K562 (cell line): ENCODE measurements around the gene YPEL5. TPM values are rescaled to one million over a fixed set of nuclear protein-coding genes. Genes with fewer than 3 reads are reported as not detected.

Experiments
- ATAC-seq: fragments of 200-7000 bp; cut with Tn5 transposase; 3 replicates; pipeline ENCODE4 v1.9.1; 2020; ENCODE audit warnings: moderate library complexity
- BruUV-seq: library from RNA; stranded (reverse); fragments of 400-500 nt; replicated peaks from 2 replicates; lab custom pipeline; 2021; lab: Mats Ljungman, UMichigan
- CTCF ChIA-PET: fragments of 300-600 bp; formaldehyde crosslinking; extraction: SDS; loops from one replicate; lab custom pipeline; 2021; ENCODE audit warnings: low intra/inter-chr PET ratio; lab: Yijun Ruan, JAX
- POLR2A ChIA-PET: fragments of 300-600, 350-650 bp; sonication (Branson Sonifier 250); formaldehyde crosslinking; extraction: SDS; loops from one replicate; lab custom pipeline; 2021; ENCODE audit warnings: antibody characterized with exemption, inconsistent platforms; lab: Yijun Ruan, JAX
- DNase-seq, 4 experiments: peaks; one replicate each; pipeline versions ENCODE4 v3.0.0 to v3.0.0-alpha.2; 2011 to 2018; ENCODE audit warnings: low spot score in 3 of 4, mixed read lengths in 3 of 4; ENCODE audit errors: extremely low read depth in 1 of 4
- FAIRE-seq: peaks from 2 replicates; lab custom pipeline; 2011; peaks lifted over from hg19 to GRCh38; lab: Jason Lieb, UNC
- H2AFZ ChIP-seq: 2 replicates; pipeline ENCODE4 v1.6.0; 2011; ENCODE audit warnings: low read depth, low read length, control low read depth, inconsistent platforms
- H3K27ac ChIP-seq: fragments of 200-600 bp; 3 replicates; pipeline ENCODE4 v1.8.0; 2011; ENCODE audit warnings: low read depth, mild to moderate bottlenecking, control low read depth, inconsistent platforms, low read length, moderate library complexity, mixed read lengths; ENCODE audit errors: extremely low read depth
- H3K27me3 ChIP-seq, 2 experiments: fragments of 300-600 bp in 1 of 2; 2 replicates in 1 of 2; 3 replicates in 1 of 2; pipeline versions ENCODE4 v1.6.0 to v1.8.0; 2011; ENCODE audit warnings: inconsistent platforms in 2 of 2, low read length in 2 of 2, mild to moderate bottlenecking in 1 of 2, mixed read lengths in 1 of 2, moderate library complexity in 1 of 2; ENCODE audit not compliant: control insufficient read depth in 2 of 2, insufficient read depth in 2 of 2
- H3K36me3 ChIP-seq: fragments of 300-600 bp; 3 replicates; pipeline ENCODE4 v1.8.0; 2011; ENCODE audit warnings: mild to moderate bottlenecking, low read length, inconsistent platforms; ENCODE audit not compliant: control insufficient read depth, insufficient read depth
- H3K4me1 ChIP-seq, 2 experiments: fragments of 200-600 bp in 1 of 2; replicated peaks in 1 of 2; 2 replicates in 1 of 2; 3 replicates in 1 of 2; pipeline versions ENCODE4 v1.5.1 to v1.8.0; 2011; ENCODE audit warnings: inconsistent platforms in 2 of 2, low read length in 2 of 2, mild to moderate bottlenecking in 1 of 2, mixed read lengths in 1 of 2, moderate library complexity in 1 of 2; ENCODE audit not compliant: control insufficient read depth in 2 of 2, insufficient read depth in 2 of 2
- H3K4me2 ChIP-seq: 2 replicates; pipeline ENCODE4 v1.6.1; 2011; ENCODE audit warnings: low read length, control low read depth, inconsistent platforms, mixed read lengths; ENCODE audit not compliant: insufficient read depth
- H3K4me3 ChIP-seq: fragments of 200-600 bp; sonication (generic), shearing (Covaris generic); 2 replicates; pipeline ENCODE4 v1.5.1; 2016; ENCODE audit warnings: control low read depth, inconsistent platforms
- H3K79me2 ChIP-seq: fragments of 200-600 bp; 3 replicates; pipeline ENCODE4 v1.8.0; 2011; ENCODE audit warnings: low read length, inconsistent platforms; ENCODE audit not compliant: control insufficient read depth, insufficient read depth
- H3K9ac ChIP-seq, 2 experiments: 2 replicates each; pipeline versions ENCODE4 v1.6.0 to v1.6.1; 2011; ENCODE audit warnings: low read depth in 2 of 2, low read length in 2 of 2, control low read depth in 1 of 2, inconsistent platforms in 1 of 2, mild to moderate bottlenecking in 1 of 2, mixed read lengths in 1 of 2; ENCODE audit not compliant: insufficient read depth in 1 of 2
- H3K9me1 ChIP-seq: one replicate; pipeline ENCODE4 v1.6.0; 2011; ENCODE audit warnings: inconsistent platforms, mild to moderate bottlenecking, low read length, moderate library complexity; ENCODE audit not compliant: control insufficient read depth, insufficient read depth
- H3K9me3 ChIP-seq: replicated peaks from 2 replicates; pipeline ENCODE4 v1.5.1; 2011; ENCODE audit warnings: low read depth, low read length, inconsistent platforms; ENCODE audit not compliant: control insufficient read depth, insufficient read depth
- H4K20me1 ChIP-seq: replicated peaks from 2 replicates; pipeline ENCODE4 v1.6.1; 2011; ENCODE audit warnings: low read length, inconsistent platforms, mixed read lengths; ENCODE audit not compliant: control insufficient read depth, insufficient read depth
- ADNP ChIP-seq: fragments of 200-800 bp; sonication (Bioruptor generic); IDR thresholded peaks from 2 replicates; pipeline ENCODE4 v1.6.1; 2016; ENCODE audit warnings: missing genetic modification characterization, missing compliant biosample characterization
- C11orf30 ChIP-seq: fragments of 450-650 bp; IDR thresholded peaks from 2 replicates; pipeline ENCODE4 v1.6.1; 2016; ENCODE audit warnings: low read depth, mild to moderate bottlenecking
- CXXC5 ChIP-seq: fragments of 250-450 bp; sonication (Bioruptor Pico); IDR thresholded peaks from 2 replicates; pipeline ENCODE4 v1.8.0; 2022; ENCODE audit warnings: inconsistent platforms, mild to moderate bottlenecking, moderate library complexity
- DACH1 ChIP-seq: fragments of 450-650 bp; IDR thresholded peaks from 2 replicates; pipeline ENCODE4 v1.6.1; 2018; ENCODE audit not compliant: partially characterized antibody
- EP300 ChIP-seq: IDR thresholded peaks from 2 replicates; pipeline ENCODE4 v1.6.1; 2012; ENCODE audit warnings: low read length, improper control_type of control experiment
- EZH2 ChIP-seq: IDR thresholded peaks from 2 replicates; pipeline ENCODE4 v1.6.1; 2012; ENCODE audit warnings: low read depth, mild to moderate bottlenecking, inconsistent platforms, low read length, borderline replicate concordance
- MECOM ChIP-seq: fragments of 250-450 bp; sonication (Bioruptor Pico); IDR thresholded peaks from 2 replicates; pipeline ENCODE4 v1.8.0; 2022; ENCODE audit warnings: inconsistent platforms
- PHF8 ChIP-seq: fragments of 200-600 bp; sonication (generic); IDR thresholded peaks from 2 replicates; pipeline ENCODE4 v1.6.1; 2012; ENCODE audit warnings: mixed run types, mild to moderate bottlenecking, inconsistent platforms, low read length, moderate library complexity, borderline replicate concordance
- THRB ChIP-seq: fragments of 450-650 bp; formaldehyde crosslinking; conservative IDR thresholded peaks from 2 replicates; pipeline ENCODE4 v1.4.0; 2022; ENCODE audit warnings: mild to moderate bottlenecking, missing genetic modification characterization
- ZBTB49 ChIP-seq: sonication (generic); formaldehyde crosslinking; IDR thresholded peaks from 2 replicates; pipeline ENCODE4 v1.8.0; 2022; ENCODE audit warnings: missing genetic modification reagents, mild to moderate bottlenecking, borderline replicate concordance
- ZNF165 ChIP-seq: fragments of 250-450 bp; sonication (Bioruptor Pico); IDR thresholded peaks from 2 replicates; pipeline ENCODE4 v1.4.0; 2020; ENCODE audit warnings: borderline replicate concordance
- ZNF609 ChIP-seq: sonication (generic); formaldehyde crosslinking; IDR thresholded peaks from 2 replicates; pipeline ENCODE4 v1.8.1; 2023; ENCODE audit warnings: missing genetic modification reagents, mild to moderate bottlenecking, borderline replicate concordance
- WGBS: fragments of 100-300 bp; shearing (Covaris generic); methylation state at CpG from one replicate; pipeline ENCODE4 v1.1.6; 2016; ENCODE audit warnings: low coverage, mixed read lengths; ENCODE audit not compliant: insufficient coverage; ENCODE audit errors: missing lambda C conversion rate; 5-methylcytosine and 5-hydroxymethylcytosine counted together
- in situ Hi-C: fragments of 300-500 bp; cut with MboI; formaldehyde crosslinking; loops from 4 replicates; pipeline ENCODE4 v1.15.0; 2018; ENCODE audit warnings: inconsistent platforms, mixed read lengths
- intact Hi-C: fragments of 100-400 bp; cut with micrococcal nuclease; formaldehyde crosslinking; loops from 2 replicates; pipeline ENCODE4 v1.14.2; 2022
- polyA plus RNA-seq, 8 experiments: library from polyadenylated mRNA; depleted of rRNA in 4 of 8; stranded (reverse) in 5 of 8; unstranded in 3 of 8; fragments of >200 nt; fragmentation: Nextera tagmentation in 2 of 8; fragmentation: Illumina TruSeq in 1 of 8; extraction: Ambion mirVana in 2 of 8; extraction: Trizol in 1 of 8; gene quantifications; 2 replicates each; pipeline versions ENCODE4 v1.2.1 to v1.2.3, GENCODE V29; 2011 to 2014; ENCODE audit warnings: inconsistent platforms in 1 of 8, missing spikeins in 1 of 8
- total RNA-seq, 7 experiments: library from RNA; depleted of rRNA in 6 of 7; stranded (reverse); fragments of >200 nt in 6 of 7; fragmentation: Illumina TruSeq in 2 of 7; extraction: Trizol in 2 of 7; gene quantifications; 2 replicates each; pipeline versions ENCODE4 v1.2.1 to v1.2.3, GENCODE V29; 2011 to 2021; ENCODE audit warnings: low replicate concordance in 1 of 7

Gene YPEL5
- total and polyA plus RNA-seq, 9 of the 15 experiments (the other 6 are each of a cell fraction or from before 2014, with no cell fraction given) = 5.4 to 34.4 (median 12.3) TPM

- Histone ChIP-seq H4K20me1 (peaks cover 6% of the 10 kb centered on the region; the same call in 1 of the 2 replicates), H3K27ac (no peak overlapping the region), H2AFZ (no peak overlapping the region), H3K9me1 (no peaks in the 10 kb centered on the region), H3K4me3 (no peak overlapping the region), H3K9ac (no peak overlapping the region), H3K4me1 (no peaks in the 10 kb centered on the region), H3K79me2 (no peaks in the 10 kb centered on the region), H3K4me2 (no peak overlapping the region), H3K27me3 (peaks cover 12 to 16% of the 10 kb centered on the region in 2 experiments; a peak in 4 of 5 replicates), H3K9me3 (no peaks in the 10 kb centered on the region), H3K36me3 (no peaks in the 10 kb centered on the region)
- POLR2A ChIA-PET = interaction anchor here (0.6 kb wide), 1 partner anchor 26 kb away, joined by 3 read pairs; no protein-coding TSS in a partner anchor
- intact Hi-C loops (no loop called here), in situ Hi-C loops (no loop called here)
- ATAC-seq (no peak), DNase-seq (no peak), FAIRE-seq (no peak)
- CTCF ChIA-PET = no interaction called here
- 2% methylated on average over 10 of the region's 10 CpGs for WGBS
- BruUV-seq = no TSS peak
- TF ChIP-seq EZH2 (no peak), DACH1 (no peak), PHF8 (no peak), THRB (CRISPR knock-in tag) (no peak), C11orf30 (no peak), MECOM (no peak), ADNP (tag) (no peak), ZNF609 (CRISPR knock-in tag) (no peak), CXXC5 (no peak), ZNF165 (no peak), ZBTB49 (no peak), EP300 (no peak)
Measured at GRCh38 chr2:30098266-30099005, 48.4 kb upstream of the YPEL5 start.
